GM15510 (cell line): ENCODE data around the gene SLC28A1.

Experiments
- POLR2A ChIP-seq: IDR thresholded peaks from 3 replicates; pipeline ENCODE4 v1.6.1; 2011; ENCODE audit warnings: borderline replicate concordance; ENCODE audit not compliant: insufficient read length; ENCODE audit errors: extremely low read depth

SLC28A1 gene

GRCh38 chr15:84934942-84935729 is 50.7 kb downstream of the SLC28A1 start:
- TF ChIP-seq POLR2A, result no peak

GRCh38 chr15:84937144-84937543 is 52.7 kb downstream of the SLC28A1 start:
- no peak for TF ChIP-seq POLR2A

GRCh38 chr15:84938726-84939125 is 54.3 kb downstream of the SLC28A1 start:
- TF ChIP-seq POLR2A, result no peak

GRCh38 chr15:84940399-84940798 is 55.9 kb downstream of the SLC28A1 start:
- TF ChIP-seq POLR2A, result no peak

GRCh38 chr15:84942456-84942855 is 58.0 kb downstream of the SLC28A1 start:
- no peak for TF ChIP-seq POLR2A

GRCh38 chr15:84944311-84944710 is 59.8 kb downstream of the SLC28A1 start:
- TF ChIP-seq POLR2A, result no peak

GRCh38 chr15:84944861-84945260 is 60.4 kb downstream of the SLC28A1 start:
- TF ChIP-seq POLR2A, result no peak

GRCh38 chr15:84946772-84947489 is 62.5 kb downstream of the SLC28A1 start:
- TF ChIP-seq POLR2A, result no peak

GRCh38 chr15:84947947-84948830 is 63.7 kb downstream of the SLC28A1 start:
- TF ChIP-seq POLR2A, result no peak

- no peak for TF ChIP-seq POLR2A
These were observed 64.6 kb downstream of the SLC28A1 start for GRCh38 chr15:84949043-84949442.

GRCh38 chr15:84949845-84950569 is 65.5 kb downstream of the SLC28A1 start:
- TF ChIP-seq POLR2A, result no peak

GRCh38 chr15:84950570-84951111 is 66.2 kb downstream of the SLC28A1 start:
- TF ChIP-seq POLR2A, result no peak

- no peak for TF ChIP-seq POLR2A
These were observed 67.3 kb downstream of the SLC28A1 start for GRCh38 chr15:84951736-84952135.

- TF ChIP-seq POLR2A, result no peak
These were observed 68.7 kb downstream of the SLC28A1 start for GRCh38 chr15:84953136-84953535.
